ENCODE data around the gene CHL1.

DNA sequence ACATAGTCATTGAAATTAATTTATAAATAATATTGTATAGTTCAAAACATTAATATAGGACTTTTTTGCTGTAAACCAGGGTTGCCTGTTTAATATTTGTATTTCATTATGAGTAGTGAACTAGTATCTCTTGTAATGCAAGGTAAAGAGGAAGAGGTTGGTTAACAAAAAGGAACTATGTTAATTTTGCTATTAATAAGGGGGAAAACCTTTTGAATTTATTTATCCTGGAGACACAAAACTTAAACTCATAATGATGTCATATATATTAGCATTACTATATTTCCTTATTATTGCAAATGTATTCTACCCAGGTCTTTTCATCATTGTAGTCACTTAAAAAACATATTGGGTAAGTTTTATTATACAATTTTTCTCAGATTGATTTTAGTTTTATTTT, 94.5 kb downstream of the CHL1 start:
- TF ChIP-seq POLR2A (IDR thresholded peaks at IDR 0.05) = no peak
- no peak for TF ChIP-seq CTCF (IDR thresholded peaks at IDR 0.05)
- TF ChIP-seq POLR2AphosphoS5 (IDR thresholded peaks at IDR 0.05) = no peak

Data from stomach (tissue), 4 donors.